ENCODE results near the gene TSPAN19. TPM values are rescaled to one million over a fixed set of nuclear protein-coding genes. Genes with fewer than 3 reads are reported as not detected.

The TSPAN19 gene
- total RNA-seq, 1 experiment from 2014 or later: 0.32 TPM

- ChIA-PET CTCF (no interaction called here), POLR2A (no interaction called here), RAD21 (ENCODE audit: low non-redundant PET in 1 of 2, low total read pairs in 2 of 2, uncharacterized antibody in 2 of 2, unreplicated experiment in 2 of 2) (no interaction called here)
- no peak overlapping the region for H2AFZ ChIP-seq (ENCODE audit: low read depth, low read length, poor library complexity, severe bottlenecking)
- H3K4me1 ChIP-seq (ENCODE audit: control insufficient read depth in 1 of 2, insufficient read depth in 2 of 2, low read length in 2 of 2): no peaks in the 10 kb centered on the region
- BruUV-seq (replicated peaks): no TSS peak
- no peaks in the 10 kb centered on the region for H3K9me2 ChIP-seq (ENCODE audit: insufficient read depth)
- H4K20me1 ChIP-seq (ENCODE audit: insufficient read depth): no peaks in the 10 kb centered on the region
- H3K36me3 ChIP-seq (ENCODE audit: control insufficient read depth in 1 of 2, insufficient read depth in 2 of 2, low read length in 2 of 2): no peaks in the 10 kb centered on the region
- no peak overlapping the region for H3K4me3 ChIP-seq (replicated peaks in 1 of 2; ENCODE audit: low read depth in 1 of 2, low read length in 2 of 2)
- H3K9ac ChIP-seq (ENCODE audit: low read length): no peak overlapping the region
- H3K4me2 ChIP-seq (ENCODE audit: low read length): no peak overlapping the region
- TF ChIP-seq POLR2A (IDR thresholded peaks at IDR 0.05; ENCODE audit: borderline replicate concordance, extremely low read depth, insufficient read depth, insufficient read length) (no peak), JUND (IDR thresholded peaks at IDR 0.05) (no peak), CTCF (IDR thresholded peaks at IDR 0.05 in 2 of 3, conservative IDR thresholded peaks at IDR 0.05 in 1 of 3; ENCODE audit: borderline replicate concordance in 1 of 3, insufficient read depth in 1 of 3, low read depth in 2 of 3, low read length in 2 of 3) (no peak), SIN3A (IDR thresholded peaks at IDR 0.05; ENCODE audit: low read depth) (no peak), FOSL1 (IDR thresholded peaks at IDR 0.05; ENCODE audit: low read depth) (no peak), RAD21 (IDR thresholded peaks at IDR 0.05; ENCODE audit: low read depth) (no peak), ZFX (IDR thresholded peaks at IDR 0.05) (no peak)
- no peak overlapping the region for H3K27ac ChIP-seq (ENCODE audit: low read depth, low read length)
- no peak for ATAC-seq
- DNase-seq (ENCODE audit: low read depth, low spot score): no peak
- H3K79me2 ChIP-seq (ENCODE audit: insufficient read depth, low read length): no peaks in the 10 kb centered on the region
- intact Hi-C loops (cut with micrococcal nuclease): no loop called here
- no peaks in the 10 kb centered on the region for H3K27me3 ChIP-seq (ENCODE audit: insufficient read depth, low read length)
- no peaks in the 10 kb centered on the region for H3K9me3 ChIP-seq (ENCODE audit: control insufficient read depth in 1 of 2, insufficient read depth in 1 of 2, low read depth in 1 of 2, low read length in 2 of 2)
These were observed 57.2 kb downstream of the TSPAN19 start for GRCh38 chr12:84978921-84979320.

GRCh38 chr12:84976133-84976532 lies 59.9 kb downstream of the TSPAN19 start:
- intact Hi-C loops (cut with micrococcal nuclease): no loop called here
- ChIA-PET RAD21 (ENCODE audit: low non-redundant PET in 1 of 2, low total read pairs in 2 of 2, uncharacterized antibody in 2 of 2, unreplicated experiment in 2 of 2) (no interaction called here), POLR2A (no interaction called here), CTCF (no interaction called here)
- H3K9me2 ChIP-seq (ENCODE audit: insufficient read depth): no peaks in the 10 kb centered on the region
- H3K36me3 ChIP-seq (ENCODE audit: control insufficient read depth in 1 of 2, insufficient read depth in 2 of 2, low read length in 2 of 2): no peaks in the 10 kb centered on the region
- no peaks in the 10 kb centered on the region for H3K4me1 ChIP-seq (ENCODE audit: control insufficient read depth in 1 of 2, insufficient read depth in 2 of 2, low read length in 2 of 2)
- H4K20me1 ChIP-seq (ENCODE audit: insufficient read depth): no peaks in the 10 kb centered on the region
- H3K27ac ChIP-seq (ENCODE audit: low read depth, low read length): no peak overlapping the region
- ATAC-seq (no peak), DNase-seq (ENCODE audit: low read depth, low spot score) (no peak)
- no peak overlapping the region for H3K4me2 ChIP-seq (ENCODE audit: low read length)
- H2AFZ ChIP-seq (ENCODE audit: low read depth, low read length, poor library complexity, severe bottlenecking): no peak overlapping the region
- H3K79me2 ChIP-seq (ENCODE audit: insufficient read depth, low read length): no peaks in the 10 kb centered on the region
- no TSS peak for BruUV-seq (replicated peaks)
- no peak overlapping the region for H3K4me3 ChIP-seq (replicated peaks in 1 of 2; ENCODE audit: low read depth in 1 of 2, low read length in 2 of 2)
- no peaks in the 10 kb centered on the region for H3K9me3 ChIP-seq (ENCODE audit: control insufficient read depth in 1 of 2, insufficient read depth in 1 of 2, low read depth in 1 of 2, low read length in 2 of 2)
- H3K9ac ChIP-seq (ENCODE audit: low read length): no peak overlapping the region
- H3K27me3 ChIP-seq (ENCODE audit: insufficient read depth, low read length): no peaks in the 10 kb centered on the region
- TF ChIP-seq CBX3 (IDR thresholded peaks at IDR 0.05; ENCODE audit: low read depth) (no peak), FOSL1 (IDR thresholded peaks at IDR 0.05; ENCODE audit: low read depth) (no peak), ZNF274 (IDR thresholded peaks at IDR 0.05; ENCODE audit: low read depth, low read length) (no peak), REST (IDR thresholded peaks at IDR 0.05; ENCODE audit: low read depth) (no peak), CTCF (IDR thresholded peaks at IDR 0.05 in 2 of 3, conservative IDR thresholded peaks at IDR 0.05 in 1 of 3; ENCODE audit: borderline replicate concordance in 1 of 3, insufficient read depth in 1 of 3, low read depth in 2 of 3, low read length in 2 of 3) (no peak), EZH2phosphoT487 (IDR thresholded peaks at IDR 0.05; ENCODE audit: borderline replicate concordance) (no peak)
